Measurements from ENCODE around the gene TRIM27. TPM values are rescaled to one million over a fixed set of nuclear protein-coding genes. Genes with fewer than 3 reads are reported as not detected.

Gene TRIM27
- total RNA-seq, 4 donors from 2014 or later = 36.0 to 55.1 (median 37.4) TPM

DNA sequence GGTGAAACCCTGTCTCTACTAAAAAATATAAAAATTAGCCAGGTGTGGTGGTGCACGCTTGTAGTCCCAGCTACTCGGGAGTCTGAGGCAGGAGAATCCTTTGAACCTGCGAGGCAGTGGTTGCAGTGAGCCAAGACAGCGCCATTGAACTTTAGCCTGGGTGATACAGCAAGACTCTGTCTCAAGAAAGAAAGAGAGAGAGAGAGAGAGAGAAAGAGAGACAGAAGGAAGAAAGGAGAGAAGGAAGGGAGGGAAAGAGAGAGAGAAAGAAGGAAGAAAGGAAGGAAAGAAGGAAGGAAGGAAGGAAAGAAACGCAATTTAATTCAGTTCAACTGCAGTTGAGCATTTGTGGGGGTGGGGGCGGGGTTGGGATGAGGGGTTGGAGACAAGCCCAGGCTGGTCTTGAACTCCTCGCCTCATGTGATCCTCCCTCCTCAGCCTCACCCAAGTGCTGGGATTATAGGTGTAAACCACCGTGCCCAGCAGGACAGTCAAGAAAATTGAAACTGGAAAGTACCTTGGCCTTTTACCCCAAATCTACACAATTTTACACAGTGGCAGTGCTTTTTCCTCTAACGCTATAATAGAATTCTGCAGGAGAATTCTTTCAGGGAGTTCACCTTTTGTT lies 30.5 kb downstream of the TRIM27 start:
- 73 to 79% methylated on average over 6 to 7 of the region's 9 CpGs for WGBS, 2 donors (ENCODE audit: low coverage in 1 of 2)
- Histone ChIP-seq H3K36me3 (no peaks in the 10 kb centered on the region), H3K27ac (no peak overlapping the region), H3K4me1 (peaks cover 0 to 15% (median 0%) of the 10 kb centered on the region in 3 donors), H3K27me3 (no peaks in the 10 kb centered on the region), H3K9me3 (no peaks in the 10 kb centered on the region), H3K4me3 (no peak overlapping the region)
- TF ChIP-seq, protein P1, sequence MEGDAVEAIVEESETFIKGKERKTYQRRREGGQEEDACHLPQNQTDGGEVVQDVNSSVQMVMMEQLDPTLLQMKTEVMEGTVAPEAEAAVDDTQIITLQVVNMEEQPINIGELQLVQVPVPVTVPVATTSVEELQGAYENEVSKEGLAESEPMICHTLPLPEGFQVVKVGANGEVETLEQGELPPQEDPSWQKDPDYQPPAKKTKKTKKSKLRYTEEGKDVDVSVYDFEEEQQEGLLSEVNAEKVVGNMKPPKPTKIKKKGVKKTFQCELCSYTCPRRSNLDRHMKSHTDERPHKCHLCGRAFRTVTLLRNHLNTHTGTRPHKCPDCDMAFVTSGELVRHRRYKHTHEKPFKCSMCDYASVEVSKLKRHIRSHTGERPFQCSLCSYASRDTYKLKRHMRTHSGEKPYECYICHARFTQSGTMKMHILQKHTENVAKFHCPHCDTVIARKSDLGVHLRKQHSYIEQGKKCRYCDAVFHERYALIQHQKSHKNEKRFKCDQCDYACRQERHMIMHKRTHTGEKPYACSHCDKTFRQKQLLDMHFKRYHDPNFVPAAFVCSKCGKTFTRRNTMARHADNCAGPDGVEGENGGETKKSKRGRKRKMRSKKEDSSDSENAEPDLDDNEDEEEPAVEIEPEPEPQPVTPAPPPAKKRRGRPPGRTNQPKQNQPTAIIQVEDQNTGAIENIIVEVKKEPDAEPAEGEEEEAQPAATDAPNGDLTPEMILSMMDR (IDR thresholded peaks at IDR 0.05) = no peak
- TF ChIP-seq POLR2A (IDR thresholded peaks at IDR 0.05) = no peak
- TF ChIP-seq POLR2AphosphoS5 (IDR thresholded peaks at IDR 0.05) = no peak
- no peak for TF ChIP-seq EP300 (IDR thresholded peaks at IDR 0.05)
- ATAC-seq = no peak

DNA sequence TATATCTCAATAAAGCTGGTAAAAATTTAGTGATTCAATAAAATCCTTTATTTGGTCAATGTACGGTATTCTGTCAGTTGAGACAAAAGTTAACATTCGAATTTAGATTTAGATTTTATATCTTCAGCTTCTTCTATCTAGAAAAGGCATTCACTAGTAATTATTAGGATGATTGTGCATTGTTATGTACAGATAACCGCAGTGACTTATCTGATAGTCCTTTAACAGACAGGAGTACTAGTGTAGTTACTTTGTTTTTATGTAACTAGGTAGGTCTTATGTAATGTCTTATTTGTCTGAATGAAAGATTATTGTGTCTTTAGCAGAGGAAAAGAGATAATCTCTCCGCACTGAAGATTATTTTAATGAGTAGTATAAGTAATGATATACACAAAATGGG lies 31.3 kb downstream of the TRIM27 start:
- no peak for ATAC-seq
- Histone ChIP-seq H3K27me3 (no peaks in the 10 kb centered on the region), H3K9me3 (no peaks in the 10 kb centered on the region), H3K4me1 (peaks cover 0 to 7% (median 0%) of the 10 kb centered on the region in 3 donors), H3K4me3 (no peak overlapping the region), H3K36me3 (no peaks in the 10 kb centered on the region), H3K27ac (no peak overlapping the region)
- TF ChIP-seq EP300 (IDR thresholded peaks at IDR 0.05) (no peak), POLR2AphosphoS5 (IDR thresholded peaks at IDR 0.05) (no peak), POLR2A (IDR thresholded peaks at IDR 0.05) (no peak)
- TF ChIP-seq, protein P1 (IDR thresholded peaks at IDR 0.05) = no peak
- WGBS, 2 donors (ENCODE audit: low coverage in 1 of 2) = 79 to 83% methylated on average over 4 of the region's 4 CpGs

DNA sequence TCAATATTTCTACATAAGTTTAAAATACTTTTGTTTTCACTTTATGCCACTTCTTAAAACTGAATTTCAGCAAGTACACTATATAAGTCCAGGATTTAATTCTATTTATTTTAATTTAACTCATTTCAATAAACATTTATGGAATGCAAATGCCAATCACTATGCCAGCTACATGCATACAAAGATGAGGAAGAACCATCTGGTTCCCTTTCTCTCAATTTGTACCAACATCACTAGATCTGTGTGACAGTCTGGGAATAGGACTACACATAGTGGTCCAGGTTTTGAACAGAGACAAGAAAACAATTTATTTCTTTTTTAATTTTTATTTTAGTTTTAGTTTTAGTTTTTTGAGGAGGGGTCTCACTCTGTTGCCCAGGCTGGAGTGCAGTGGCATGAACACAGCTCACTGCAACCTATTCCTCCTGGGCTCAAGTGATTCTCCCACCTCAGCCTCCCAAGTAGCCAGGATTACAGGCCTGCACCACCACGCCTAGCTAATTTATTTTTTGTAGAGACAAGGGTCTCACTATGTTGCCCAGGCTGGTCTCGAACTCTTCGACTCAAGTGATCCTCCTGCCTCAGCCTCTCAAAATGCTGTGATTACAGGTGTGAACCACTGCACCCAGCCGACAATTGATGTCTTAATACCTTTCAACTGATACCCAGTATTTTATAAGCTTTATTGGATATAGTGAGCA lies 35.8 kb downstream of the TRIM27 start:
- ATAC-seq = no peak
- Histone ChIP-seq H3K4me1 (no peaks in the 10 kb centered on the region), H3K27ac (no peak overlapping the region), H3K36me3 (no peaks in the 10 kb centered on the region), H3K9me3 (peaks cover 0 to 8% (median 0%) of the 10 kb centered on the region in 3 donors), H3K27me3 (peaks cover 13% of the 10 kb centered on the region), H3K4me3 (no peak overlapping the region)
- TF ChIP-seq POLR2AphosphoS5 (IDR thresholded peaks at IDR 0.05) = no peak
- 88 to 100% methylated on average over 3 to 4 of the region's 4 CpGs for WGBS, 2 donors (ENCODE audit: low coverage in 1 of 2)

DNA sequence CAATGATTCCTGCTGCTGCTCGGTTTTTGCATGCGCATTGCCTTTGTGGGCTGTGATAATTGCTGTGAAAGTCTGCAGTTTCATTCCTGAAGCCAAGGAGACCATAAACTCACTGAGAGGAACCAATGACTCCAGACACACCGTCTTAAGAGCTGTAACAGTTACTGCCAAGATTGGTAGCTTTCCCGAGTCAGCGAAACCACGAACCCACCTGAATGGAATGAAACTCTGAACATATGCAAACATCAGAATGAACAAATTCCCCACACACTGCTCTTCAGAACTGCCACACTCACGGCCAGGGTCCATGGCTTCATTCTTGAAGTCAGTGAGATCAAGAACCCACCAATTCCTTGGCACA lies 37.7 kb downstream of the TRIM27 start:
- Histone ChIP-seq H3K27me3 (peaks cover 13% of the 10 kb centered on the region), H3K4me1 (no peaks in the 10 kb centered on the region), H3K36me3 (no peaks in the 10 kb centered on the region), H3K27ac (no peak overlapping the region), H3K4me3 (no peak overlapping the region), H3K9me3 (peaks cover 0 to 8% (median 0%) of the 10 kb centered on the region in 3 donors)
- no peak for ATAC-seq
- TF ChIP-seq POLR2A (IDR thresholded peaks at IDR 0.05) = no peak
- no peak for TF ChIP-seq POLR2AphosphoS5 (IDR thresholded peaks at IDR 0.05)
- TF ChIP-seq EP300 (IDR thresholded peaks at IDR 0.05) = no peak
- TF ChIP-seq, protein P1 (IDR thresholded peaks at IDR 0.05) = no peak
- WGBS, 2 donors (ENCODE audit: low coverage in 1 of 2) = 76 to 83% methylated on average over 4 to 7 of the region's 7 CpGs

DNA sequence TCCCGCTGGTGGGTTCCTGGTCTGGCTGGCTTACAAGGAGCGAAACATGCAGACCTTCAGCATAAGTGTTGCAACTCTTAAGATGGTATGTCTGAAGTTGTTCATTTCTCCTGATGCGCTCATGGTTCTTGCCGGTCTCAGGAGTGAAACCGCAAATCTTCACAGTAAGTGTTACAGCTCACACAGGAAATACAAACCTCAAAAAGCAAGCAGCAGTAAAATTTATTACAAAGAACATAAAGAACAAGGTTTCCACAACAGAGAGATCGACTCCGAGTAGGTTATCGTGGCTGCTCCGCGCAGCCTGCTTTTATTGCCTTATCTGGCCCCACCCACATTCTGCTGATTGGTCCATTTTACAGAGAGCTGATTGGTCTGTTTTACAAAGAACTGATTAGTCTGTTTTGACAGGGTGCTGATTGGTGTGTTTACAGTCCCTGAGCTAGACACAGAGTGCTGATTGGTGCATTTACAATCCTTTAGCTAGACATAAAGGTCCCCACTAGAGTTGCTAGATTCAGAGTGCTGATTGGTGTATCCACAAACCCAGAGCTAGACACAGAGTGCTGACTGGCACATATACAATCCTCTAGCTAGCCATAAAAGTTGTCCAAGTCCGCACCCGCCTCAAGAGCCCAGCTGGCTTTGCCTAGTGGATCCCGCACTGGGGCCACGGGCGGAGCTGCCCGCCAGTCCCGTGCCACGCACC lies 39.2 kb downstream of the TRIM27 start:
- peaks cover 0 to 6% (median 0%) of the 10 kb centered on the region in 3 donors for H3K4me1 ChIP-seq
- ATAC-seq = no peak
- H3K36me3 ChIP-seq = no peaks in the 10 kb centered on the region
- no peak overlapping the region for H3K4me3 ChIP-seq
- TF ChIP-seq, protein P1 (IDR thresholded peaks at IDR 0.05) = no peak
- TF ChIP-seq POLR2AphosphoS5 (IDR thresholded peaks at IDR 0.05) (no peak), EP300 (IDR thresholded peaks at IDR 0.05) (no peak), POLR2A (IDR thresholded peaks at IDR 0.05) (no peak)
- 88 to 91% methylated on average over 5 to 10 of the region's 18 CpGs for WGBS, 2 donors (ENCODE audit: low coverage in 1 of 2)
- no peak overlapping the region for H3K27ac ChIP-seq
- peaks cover 13% of the 10 kb centered on the region for H3K27me3 ChIP-seq
- H3K9me3 ChIP-seq = peaks cover 0 to 8% (median 0%) of the 10 kb centered on the region in 3 donors
